GM21447 (cell line): ENCODE results near the gene ADAP1.

ENCODE experiments used
- ATAC-seq: cut with Tn5 transposase; IDR thresholded peaks from one replicate; pipeline ENCODE4 v1.9.1; 2021; ENCODE audit not compliant: unreplicated experiment

The ADAP1 gene

DNA sequence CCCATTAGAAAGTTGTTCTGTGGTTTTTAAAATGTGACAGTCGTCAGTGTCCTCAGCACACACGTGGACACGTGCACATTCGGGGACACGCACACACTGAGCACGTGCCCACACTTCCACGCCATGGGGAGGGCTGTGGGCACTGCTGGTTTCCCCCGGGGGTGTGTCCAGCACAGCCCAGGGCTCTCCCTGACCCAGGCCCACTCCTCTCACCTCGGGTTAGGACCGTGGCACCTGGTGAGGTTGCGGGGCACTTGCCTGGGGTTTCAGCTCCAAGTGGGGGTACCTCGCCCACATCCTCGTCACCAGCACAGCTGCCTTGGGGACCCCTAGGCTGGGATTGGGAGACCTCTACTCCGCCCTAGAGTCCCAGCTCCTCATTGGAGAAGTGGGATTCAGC is 57.4 kb downstream of the ADAP1 start:
- no peak for ATAC-seq

- no peak for ATAC-seq
These were observed 58.0 kb downstream of the ADAP1 start for GRCh38 chr7:896346-897075.

GRCh38 chr7:895451-896052 is 58.9 kb downstream of the ADAP1 start:
- ATAC-seq = no peak

- ATAC-seq = no peak
These were observed 59.5 kb downstream of the ADAP1 start for GRCh38 chr7:894927-895450.

- no peak for ATAC-seq
These were observed 60.2 kb downstream of the ADAP1 start for GRCh38 chr7:894164-894867.

DNA sequence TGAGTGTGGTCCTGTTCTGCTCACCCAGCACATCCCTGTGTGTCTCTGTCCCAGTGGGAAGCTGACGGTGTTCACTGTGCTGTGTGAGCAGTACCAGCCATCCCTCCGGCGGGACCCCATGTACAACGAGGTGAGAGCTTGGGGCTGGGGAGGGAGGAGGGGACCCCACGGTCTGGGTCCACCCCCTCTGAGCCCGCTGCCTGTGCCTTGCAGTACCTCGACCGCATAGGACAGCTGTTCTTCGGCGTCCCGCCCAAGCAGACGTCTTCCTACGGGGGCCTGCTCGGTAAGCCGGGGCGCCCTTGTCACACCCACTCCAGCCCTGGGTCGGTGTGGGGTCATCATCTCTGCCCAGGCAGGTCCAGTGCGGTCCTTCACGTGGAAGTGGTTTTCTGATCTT is 60.8 kb downstream of the ADAP1 start:
- ATAC-seq = no peak

- no peak for ATAC-seq
These were observed 61.6 kb downstream of the ADAP1 start for GRCh38 chr7:892648-893593.

- no peak for ATAC-seq
These were observed 62.7 kb downstream of the ADAP1 start for GRCh38 chr7:891805-892204.

- no peak for ATAC-seq
These were observed 63.2 kb downstream of the ADAP1 start for GRCh38 chr7:891291-891690.

DNA sequence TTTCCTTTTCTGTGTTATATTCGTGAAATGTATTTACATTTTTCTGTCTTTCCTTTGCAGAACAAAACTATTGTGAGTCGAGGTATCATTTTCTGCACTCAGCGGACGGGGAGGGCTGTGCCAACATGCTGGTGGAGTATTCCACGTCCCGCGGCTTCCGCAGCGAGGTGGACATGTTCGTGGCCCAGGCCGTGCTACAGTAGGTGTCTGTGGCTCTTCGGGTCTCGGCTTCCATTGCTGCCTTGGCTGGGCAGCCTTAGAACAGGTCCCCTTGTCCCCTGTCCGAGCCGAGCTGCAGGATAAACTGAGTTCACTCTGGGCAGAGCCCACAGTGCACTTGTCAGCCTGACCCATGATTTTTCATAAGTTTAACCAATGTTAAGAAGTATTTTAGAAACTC is 63.6 kb downstream of the ADAP1 start:
- ATAC-seq = no peak

- no peak for ATAC-seq
These were observed 65.1 kb downstream of the ADAP1 start for GRCh38 chr7:889391-889790.

GRCh38 chr7:889025-889390 is 65.5 kb downstream of the ADAP1 start:
- ATAC-seq = no peak

- ATAC-seq = no peak
These were observed 66.1 kb downstream of the ADAP1 start for GRCh38 chr7:888081-889024.

- no peak for ATAC-seq
These were observed 67.0 kb downstream of the ADAP1 start for GRCh38 chr7:887488-887820.

DNA sequence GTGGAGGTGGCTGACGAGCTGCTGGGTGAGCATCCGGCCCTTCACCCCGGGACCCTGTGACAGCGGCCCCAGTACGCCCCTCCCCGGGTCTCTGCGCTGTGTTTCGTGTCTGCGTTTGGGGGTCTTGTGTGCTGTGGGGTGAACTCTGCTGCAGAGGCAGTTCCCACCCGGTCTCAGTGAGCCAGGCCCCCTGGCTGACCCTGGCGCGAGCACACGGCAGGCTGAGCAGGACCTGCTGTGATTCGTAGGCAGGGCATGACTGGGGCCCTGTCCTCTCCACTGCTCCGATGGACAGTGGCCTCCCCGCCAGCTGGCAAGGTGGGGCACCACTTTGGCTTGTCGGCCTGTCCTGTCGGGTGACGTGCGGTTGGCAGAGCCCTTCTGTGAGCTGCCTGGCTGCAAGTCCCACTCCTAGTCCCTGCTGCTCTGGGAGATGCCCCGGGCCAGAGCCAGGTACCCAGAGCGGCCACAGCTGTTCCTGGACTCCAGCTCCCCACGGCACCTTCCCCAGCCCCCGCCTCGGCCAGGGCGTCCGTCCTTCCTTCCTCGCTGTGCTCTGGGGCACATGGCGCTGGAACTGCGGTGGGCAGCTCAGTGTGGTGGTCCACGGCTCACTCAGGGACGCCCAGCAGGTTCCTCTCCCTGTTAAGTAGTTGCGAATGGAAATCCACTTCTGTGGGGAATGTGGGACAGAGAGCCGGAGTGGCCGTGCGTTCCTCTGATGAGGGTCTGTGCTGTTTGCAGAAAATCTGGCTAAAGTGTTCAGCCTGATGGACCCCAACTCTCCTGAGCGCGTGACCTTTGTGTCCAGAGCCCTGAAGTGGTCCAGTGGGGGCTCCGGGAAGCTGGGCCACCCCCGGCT is 67.6 kb downstream of the ADAP1 start:
- no peak for ATAC-seq

- ATAC-seq = no peak
These were observed 68.4 kb downstream of the ADAP1 start for GRCh38 chr7:885893-886625.

DNA sequence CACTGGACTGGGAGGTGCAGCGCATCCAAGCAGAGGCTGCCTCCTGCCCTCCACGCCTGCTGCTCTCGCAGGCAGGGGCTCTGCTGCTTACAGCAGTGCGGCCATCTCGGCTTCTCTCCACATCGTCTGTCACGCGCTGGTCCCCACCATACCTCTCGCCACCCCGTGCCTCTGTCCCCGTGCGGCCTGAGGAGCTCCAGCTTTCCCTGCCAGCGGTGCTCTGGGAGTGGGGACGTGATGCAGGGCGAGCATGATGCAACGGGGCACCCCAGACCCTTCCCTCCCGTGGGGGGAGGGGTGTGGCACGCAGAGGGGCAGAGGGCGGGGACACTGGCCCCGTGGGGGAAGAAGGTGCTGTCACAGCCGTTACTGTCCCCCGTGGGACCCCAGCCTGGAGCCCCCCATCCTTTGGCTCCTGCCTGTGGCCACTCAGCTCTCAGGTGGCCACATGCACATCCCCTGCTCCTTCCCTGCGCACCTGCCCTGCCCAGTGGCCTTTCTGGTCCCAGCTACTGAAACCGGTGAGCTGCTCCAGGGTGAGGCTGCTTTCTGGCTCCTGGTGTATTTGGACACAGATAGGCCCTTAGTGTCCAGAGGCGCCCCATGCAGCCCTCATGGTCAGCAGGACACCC is 69.1 kb downstream of the ADAP1 start:
- no peak for ATAC-seq
